Caco-2 (cell line): ENCODE data around the gene SMOC2. TPM values are rescaled to one million over a fixed set of nuclear protein-coding genes. Genes with fewer than 3 reads are reported as not detected.

ENCODE experiments used
- BruUV-seq: library from RNA; stranded (reverse); fragments of 400-500 nt; replicated peaks from 2 replicates; lab custom pipeline; 2021; lab: Mats Ljungman, UMichigan
- CTCF ChIA-PET: fragments of 300-600 bp; sonication (Branson Sonifier 250); formaldehyde crosslinking; loops from one replicate; lab custom pipeline; 2022; ENCODE audit warnings: antibody characterized with exemption; lab: Charles Lee
- POLR2A ChIA-PET: fragments of 300-600 bp; sonication (Branson Sonifier 250); formaldehyde crosslinking; loops from one replicate; lab custom pipeline; 2022; ENCODE audit warnings: antibody characterized with exemption; lab: Charles Lee
- DNase-seq, 2 experiments: peaks; one replicate each; pipeline versions ENCODE4 v3.0.0 to v3.0.0-alpha.2; 2020 to 2022
- H3K27me3 ChIP-seq: replicated peaks from 2 replicates; pipeline ENCODE4 v1.6.0; 2011; ENCODE audit warnings: low read length; ENCODE audit not compliant: control insufficient read depth, insufficient read depth
- H3K36me3 ChIP-seq: 2 replicates; pipeline ENCODE4 v1.5.1; 2011; ENCODE audit warnings: low read length; ENCODE audit not compliant: control insufficient read depth, insufficient read depth
- H3K4me1 ChIP-seq: fragments of 250-450 bp; sonication (Bioruptor Pico); 2 replicates; pipeline ENCODE4 v1.5.1; 2020; ENCODE audit warnings: mild to moderate bottlenecking
- H3K4me3 ChIP-seq: 2 replicates; pipeline ENCODE4 v1.5.1; 2011; ENCODE audit warnings: low read depth, mild to moderate bottlenecking, control low read depth, low read length
- H3K9me3 ChIP-seq: fragments of 250-450 bp; sonication (Bioruptor Pico); 2 replicates; pipeline ENCODE4 v1.5.1; 2020; ENCODE audit warnings: mild to moderate bottlenecking, moderate library complexity
- H3K27ac Mint-ChIP-seq: one replicate; pipeline ENCODE4 v1.8.0; 2022; ENCODE audit warnings: mixed read lengths; ENCODE audit not compliant: unreplicated experiment
- H3K27me3 Mint-ChIP-seq: one replicate; pipeline ENCODE4 v1.8.0; 2022; ENCODE audit warnings: mixed read lengths; ENCODE audit not compliant: insufficient read depth, unreplicated experiment
- H3K36me3 Mint-ChIP-seq: one replicate; pipeline ENCODE4 v1.8.0; 2022; ENCODE audit warnings: mild to moderate bottlenecking, mixed read lengths; ENCODE audit not compliant: insufficient read depth, unreplicated experiment
- H3K4me1 Mint-ChIP-seq: one replicate; pipeline ENCODE4 v1.8.0; 2022; ENCODE audit warnings: low read depth, mixed read lengths; ENCODE audit not compliant: unreplicated experiment
- H3K4me3 Mint-ChIP-seq: one replicate; pipeline ENCODE4 v1.8.0; 2022; ENCODE audit warnings: mild to moderate bottlenecking, moderate library complexity, mixed read lengths; ENCODE audit not compliant: unreplicated experiment
- H3K9me3 Mint-ChIP-seq: one replicate; pipeline ENCODE4 v1.8.0; 2022; ENCODE audit warnings: mixed read lengths; ENCODE audit not compliant: unreplicated experiment
- CTCF ChIP-seq, 2 experiments: fragments of 200-600 bp in 1 of 2; IDR thresholded peaks; 1 replicate in 1 of 2; 2 replicates in 1 of 2; pipeline versions ENCODE4 v1.5.1 to v1.8.0; 2011 to 2022; ENCODE audit warnings: antibody characterized with exemption in 1 of 2, control low read depth in 1 of 2, inconsistent platforms in 1 of 2, low read depth in 1 of 2, low read length in 1 of 2, mild to moderate bottlenecking in 1 of 2, moderate library complexity in 1 of 2; ENCODE audit not compliant: insufficient read depth in 1 of 2, severe bottlenecking in 1 of 2, unreplicated experiment in 1 of 2
- intact Hi-C: fragments of 100-400 bp; cut with micrococcal nuclease; formaldehyde crosslinking; loops from one replicate; pipeline ENCODE4 v1.10.0; 2022; ENCODE audit not compliant: unreplicated experiment
- total RNA-seq: library from RNA; stranded (reverse); gene quantifications from 2 replicates; pipeline ENCODE4 v1.2.3, GENCODE V29; 2022

The SMOC2 gene
- total RNA-seq, 1 experiment from 2014 or later: 2.8 TPM

- BruUV-seq: no TSS peak
Measured at GRCh38 chr6:168559574-168560098, 118.7 kb downstream of the SMOC2 start.

GRCh38 chr6:168560126-168560525 lies 119.1 kb downstream of the SMOC2 start:
- Histone ChIP-seq H3K36me3 (no peaks in the 10 kb centered on the region), H3K9me3 (no peaks in the 10 kb centered on the region), H3K27me3 (no peaks in the 10 kb centered on the region), H3K4me3 (no peak overlapping the region), H3K4me1 (peaks cover 8% of the 10 kb centered on the region)
- H3K9me3 Mint-ChIP-seq: no peaks in the 10 kb centered on the region
- POLR2A ChIA-PET: no interaction called here
- intact Hi-C loops: no loop called here
- H3K4me3 Mint-ChIP-seq: peak overlapping the region; percentile 46
- no peak for TF ChIP-seq CTCF (IDR thresholded peaks at IDR 0.05; ENCODE audit: insufficient read depth in 1 of 2, low read depth in 1 of 2, low read length in 1 of 2, severe bottlenecking in 1 of 2, unreplicated experiment in 1 of 2)
- peak overlapping the region; percentile 77 for H3K27ac Mint-ChIP-seq
- BruUV-seq: no TSS peak
- no peaks in the 10 kb centered on the region for H3K27me3 Mint-ChIP-seq
- no peaks in the 10 kb centered on the region for H3K36me3 Mint-ChIP-seq
- CTCF ChIA-PET: no interaction called here
- no peak for DNase-seq
- peaks cover 9% of the 10 kb centered on the region for H3K4me1 Mint-ChIP-seq

More at GRCh38 chr6:168559574-168560098, 118.7 kb downstream of the SMOC2 start:
- Histone ChIP-seq H3K27me3 (no peaks in the 10 kb centered on the region), H3K36me3 (no peaks in the 10 kb centered on the region), H3K9me3 (no peaks in the 10 kb centered on the region), H3K4me3 (no peak overlapping the region), H3K4me1 (peaks cover 8% of the 10 kb centered on the region)
- CTCF ChIA-PET: no interaction called here
- Mint-ChIP-seq H3K27ac (peak overlapping the region; percentile 77), H3K4me1 (peaks cover 8% of the 10 kb centered on the region), H3K9me3 (no peaks in the 10 kb centered on the region), H3K27me3 (no peaks in the 10 kb centered on the region), H3K4me3 (peak overlapping the region; percentile 46), H3K36me3 (no peaks in the 10 kb centered on the region)
- DNase-seq: no peak
- TF ChIP-seq CTCF (IDR thresholded peaks at IDR 0.05; ENCODE audit: insufficient read depth in 1 of 2, low read depth in 1 of 2, low read length in 1 of 2, severe bottlenecking in 1 of 2, unreplicated experiment in 1 of 2): no peak
- POLR2A ChIA-PET: no interaction called here
- intact Hi-C loops: no loop called here

GRCh38 chr6:168562576-168563151 lies 121.7 kb downstream of the SMOC2 start:
- peaks cover 8% of the 10 kb centered on the region for H3K4me1 ChIP-seq
- no peaks in the 10 kb centered on the region for H3K27me3 ChIP-seq
- no peak for TF ChIP-seq CTCF (IDR thresholded peaks at IDR 0.05; ENCODE audit: insufficient read depth in 1 of 2, low read depth in 1 of 2, low read length in 1 of 2, severe bottlenecking in 1 of 2, unreplicated experiment in 1 of 2)
- ChIA-PET POLR2A (no interaction called here), CTCF (no interaction called here)
- H3K27me3 Mint-ChIP-seq: no peaks in the 10 kb centered on the region
- H3K9me3 Mint-ChIP-seq: no peaks in the 10 kb centered on the region
- BruUV-seq: TSS peak; percentile 83
- no peak overlapping the region for H3K4me3 ChIP-seq
- no peaks in the 10 kb centered on the region for H3K36me3 Mint-ChIP-seq
- H3K27ac Mint-ChIP-seq: peak overlapping the region; percentile 22
- intact Hi-C loops: no loop called here
- H3K36me3 ChIP-seq: no peaks in the 10 kb centered on the region
- no peak for DNase-seq
- H3K4me1 Mint-ChIP-seq: peaks cover 13% of the 10 kb centered on the region
- no peaks in the 10 kb centered on the region for H3K9me3 ChIP-seq
- no peak overlapping the region for H3K4me3 Mint-ChIP-seq
